Tibial nerve (tissue), 4 donors: ENCODE measurements around the gene SCAPER. TPM values are rescaled to one million over a fixed set of nuclear protein-coding genes. Genes with fewer than 3 reads are reported as not detected.

Source experiments
- DNase-seq, 2 donors: peaks; one replicate each; pipeline ENCODE4 v3.0.0-alpha.2; 2019; ENCODE audit warnings: low spot score in 2 of 2
- H3K27ac ChIP-seq, 4 donors: fragments of 200-600 bp; sonication (generic) in 3 of 4; one replicate each; pipeline ENCODE4 v1.5.1; 2017 to 2019; ENCODE audit warnings: mild to moderate bottlenecking in 1 of 4
- H3K27me3 ChIP-seq, 2 donors: fragments of 200-600 bp; sonication (generic) in 1 of 2; one replicate each; pipeline versions ENCODE4 v1.5.1 to v1.6.0; 2017 to 2019
- H3K36me3 ChIP-seq, 3 donors: fragments of 200-600 bp; sonication (generic); one replicate each; pipeline ENCODE4 v1.5.1; 2018 to 2019
- H3K4me1 ChIP-seq, 4 donors: fragments of 200-600 bp; sonication (generic) in 3 of 4; one replicate each; pipeline ENCODE4 v1.5.1; 2017 to 2019
- H3K4me3 ChIP-seq, 4 donors: fragments of 200-600 bp; sonication (generic) in 3 of 4; one replicate each; pipeline ENCODE4 v1.5.1; 2017 to 2019; ENCODE audit warnings: mild to moderate bottlenecking in 1 of 4, moderate library complexity in 1 of 4
- H3K9me3 ChIP-seq, 4 donors: fragments of 200-600 bp; sonication (generic) in 3 of 4; one replicate each; pipeline ENCODE4 v1.5.1; 2017 to 2019
- EP300 ChIP-seq, 2 donors: sonication (generic); formaldehyde crosslinking; IDR thresholded peaks; one replicate each; pipeline ENCODE4 v1.6.1; 2017; ENCODE audit warnings: antibody characterized with exemption in 2 of 2, mild to moderate bottlenecking in 1 of 2
- POLR2A ChIP-seq, 2 donors: fragments of 450-650 bp; IDR thresholded peaks; one replicate each; pipeline ENCODE4 v1.6.1; 2017; ENCODE audit warnings: antibody characterized with exemption in 2 of 2, mild to moderate bottlenecking in 2 of 2, moderate library complexity in 2 of 2
- WGBS, 2 donors: methylation state at CpG; one replicate each; pipeline ENCODE4 v1.1.5; 2018; 5-methylcytosine and 5-hydroxymethylcytosine counted together
- total RNA-seq, 4 donors: library from RNA; depleted of rRNA; stranded (reverse); fragments of >200 nt; gene quantifications; one replicate each; pipeline ENCODE4 v1.1.0, GENCODE V29; 2016
- TF ChIP-seq, protein P1 (sequence below), 5 experiments: fragments of 200-600 bp in 3 of 5; fragments of 450-650 bp in 2 of 5; sonication (generic) in 3 of 5; IDR thresholded peaks; one replicate each; pipeline ENCODE4 v1.5.1; 2016 to 2019; ENCODE audit warnings: antibody characterized with exemption in 5 of 5, mild to moderate bottlenecking in 3 of 5, moderate library complexity in 2 of 5

The SCAPER gene
- total RNA-seq, 4 donors from 2014 or later = 25.5 to 45.3 (median 37.3) TPM

- Histone ChIP-seq H3K4me1 (no peaks in the 10 kb centered on the region), H3K27me3 (no peaks in the 10 kb centered on the region), H3K27ac (no peak overlapping the region), H3K36me3 (peaks cover 0 to 46% (median 0%) of the 10 kb centered on the region in 3 donors), H3K9me3 (no peaks in the 10 kb centered on the region), H3K4me3 (no peak overlapping the region)
- no peak for DNase-seq
- WGBS, 2 donors = 84 to 95% methylated on average over 2 of the region's 2 CpGs
- TF ChIP-seq EP300 (IDR thresholded peaks at IDR 0.05) (no peak), POLR2A (IDR thresholded peaks at IDR 0.05) (no peak)
- TF ChIP-seq, protein P1, sequence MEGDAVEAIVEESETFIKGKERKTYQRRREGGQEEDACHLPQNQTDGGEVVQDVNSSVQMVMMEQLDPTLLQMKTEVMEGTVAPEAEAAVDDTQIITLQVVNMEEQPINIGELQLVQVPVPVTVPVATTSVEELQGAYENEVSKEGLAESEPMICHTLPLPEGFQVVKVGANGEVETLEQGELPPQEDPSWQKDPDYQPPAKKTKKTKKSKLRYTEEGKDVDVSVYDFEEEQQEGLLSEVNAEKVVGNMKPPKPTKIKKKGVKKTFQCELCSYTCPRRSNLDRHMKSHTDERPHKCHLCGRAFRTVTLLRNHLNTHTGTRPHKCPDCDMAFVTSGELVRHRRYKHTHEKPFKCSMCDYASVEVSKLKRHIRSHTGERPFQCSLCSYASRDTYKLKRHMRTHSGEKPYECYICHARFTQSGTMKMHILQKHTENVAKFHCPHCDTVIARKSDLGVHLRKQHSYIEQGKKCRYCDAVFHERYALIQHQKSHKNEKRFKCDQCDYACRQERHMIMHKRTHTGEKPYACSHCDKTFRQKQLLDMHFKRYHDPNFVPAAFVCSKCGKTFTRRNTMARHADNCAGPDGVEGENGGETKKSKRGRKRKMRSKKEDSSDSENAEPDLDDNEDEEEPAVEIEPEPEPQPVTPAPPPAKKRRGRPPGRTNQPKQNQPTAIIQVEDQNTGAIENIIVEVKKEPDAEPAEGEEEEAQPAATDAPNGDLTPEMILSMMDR (IDR thresholded peaks at IDR 0.05) = no peak
These were observed 241.6 kb downstream of the SCAPER start for GRCh38 chr15:76663529-76663928.

DNA sequence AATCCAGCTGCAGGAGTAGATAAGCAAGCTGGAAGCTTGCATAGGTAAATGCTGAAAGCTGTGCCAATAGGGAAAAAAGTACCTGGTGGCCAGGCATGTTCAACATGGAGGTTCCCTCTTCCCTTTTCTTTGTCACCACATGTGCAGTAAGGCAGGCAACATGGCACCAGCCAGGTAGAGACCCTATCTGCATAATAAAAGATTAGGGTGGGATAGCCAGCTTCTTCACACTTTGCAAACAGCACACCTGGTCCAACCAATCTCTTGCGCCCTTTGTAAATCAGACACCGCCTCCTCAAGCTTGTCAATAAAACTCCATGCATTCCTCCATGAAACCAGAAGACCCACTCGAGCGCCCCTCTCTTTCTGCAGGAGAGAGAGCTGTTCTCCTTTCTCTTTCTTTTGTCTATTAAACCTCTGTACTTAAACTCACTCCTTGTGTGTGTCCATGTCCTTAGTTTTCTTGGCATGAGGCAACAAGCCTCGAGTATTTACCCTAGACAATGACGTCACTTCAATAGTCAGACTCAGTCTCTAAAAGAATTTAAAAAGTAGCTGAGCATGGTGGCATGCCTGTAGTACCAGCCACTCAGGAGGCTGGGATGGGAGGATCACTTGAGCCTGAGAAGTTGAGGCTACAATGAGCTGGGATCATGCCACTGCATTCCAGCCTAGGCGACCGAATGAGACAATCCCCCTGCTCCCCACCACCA, 256.3 kb downstream of the SCAPER start:
- 93 to 94% methylated on average over 8 of the region's 8 CpGs for WGBS, 2 donors
- DNase-seq = no peak
- H3K9me3 ChIP-seq = peaks cover 0 to 5% (median 0%) of the 10 kb centered on the region in 4 donors
- peaks cover 0 to 23% (median 0%) of the 10 kb centered on the region in 3 donors for H3K36me3 ChIP-seq
- H3K27ac ChIP-seq = no peak overlapping the region
- no peaks in the 10 kb centered on the region for H3K4me1 ChIP-seq
- TF ChIP-seq, protein P1 (IDR thresholded peaks at IDR 0.05) = no peak
- no peak for TF ChIP-seq EP300 (IDR thresholded peaks at IDR 0.05)
- no peak for TF ChIP-seq POLR2A (IDR thresholded peaks at IDR 0.05)
- no peak overlapping the region for H3K4me3 ChIP-seq
- no peaks in the 10 kb centered on the region for H3K27me3 ChIP-seq

DNA sequence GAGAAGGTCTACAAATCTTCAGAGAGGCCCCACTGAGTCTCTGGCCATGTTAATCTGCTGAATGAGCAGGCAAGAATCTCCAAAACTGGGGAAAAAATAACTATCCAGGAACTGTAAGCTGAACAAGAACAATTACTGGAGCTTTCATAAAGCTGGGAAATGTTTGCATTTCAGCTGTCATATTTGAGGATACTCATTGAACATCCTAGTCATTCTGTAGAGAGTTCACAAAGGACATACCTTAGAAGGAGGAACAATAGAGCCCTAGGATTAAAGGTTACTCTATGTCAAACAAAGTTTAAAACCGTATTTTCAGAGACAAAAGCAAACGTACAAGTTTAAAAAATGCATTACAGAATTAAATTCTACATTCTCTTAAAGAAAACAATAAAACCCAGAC, 257.5 kb downstream of the SCAPER start:
- WGBS, 2 donors = 79 to 88% methylated on average over 2 of the region's 2 CpGs
- peaks cover 0 to 32% (median 0%) of the 10 kb centered on the region in 3 donors for H3K36me3 ChIP-seq
- no peaks in the 10 kb centered on the region for H3K4me1 ChIP-seq
- TF ChIP-seq POLR2A (IDR thresholded peaks at IDR 0.05) (no peak), EP300 (IDR thresholded peaks at IDR 0.05) (no peak)
- TF ChIP-seq, protein P1 (IDR thresholded peaks at IDR 0.05) = no peak
- DNase-seq = no peak
- H3K9me3 ChIP-seq = peaks cover 0 to 5% (median 0%) of the 10 kb centered on the region in 4 donors
- no peak overlapping the region for H3K4me3 ChIP-seq
- H3K27ac ChIP-seq = no peak overlapping the region
- H3K27me3 ChIP-seq = no peaks in the 10 kb centered on the region

- 54 to 66% methylated on average over 1 of the region's 1 CpG for WGBS, 2 donors
- TF ChIP-seq, protein P1 (IDR thresholded peaks at IDR 0.05) = no peak
These were observed 260.5 kb downstream of the SCAPER start for GRCh38 chr15:76644646-76645045.

GRCh38 chr15:76642671-76643070, 262.5 kb downstream of the SCAPER start:
- no peak overlapping the region for H3K4me3 ChIP-seq
- H3K27ac ChIP-seq = no peak overlapping the region
- DNase-seq = no peak
- H3K4me1 ChIP-seq = no peaks in the 10 kb centered on the region
- TF ChIP-seq, protein P1 (IDR thresholded peaks at IDR 0.05) = no peak
- TF ChIP-seq POLR2A (IDR thresholded peaks at IDR 0.05) = no peak
- no peak for TF ChIP-seq EP300 (IDR thresholded peaks at IDR 0.05)
- no peaks in the 10 kb centered on the region for H3K27me3 ChIP-seq
- H3K9me3 ChIP-seq = no peaks in the 10 kb centered on the region
- H3K36me3 ChIP-seq = peaks cover 0 to 22% (median 0%) of the 10 kb centered on the region in 3 donors

More at GRCh38 chr15:76644646-76645045, 260.5 kb downstream of the SCAPER start:
- no peak for DNase-seq
- H3K36me3 ChIP-seq = peaks cover 0 to 38% (median 0%) of the 10 kb centered on the region in 3 donors
- H3K4me1 ChIP-seq = no peaks in the 10 kb centered on the region
- no peaks in the 10 kb centered on the region for H3K27me3 ChIP-seq
- no peak overlapping the region for H3K27ac ChIP-seq
- no peak overlapping the region for H3K4me3 ChIP-seq
- H3K9me3 ChIP-seq = peaks cover 0 to 5% (median 0%) of the 10 kb centered on the region in 4 donors
